RWPE2 (cell line): Measurements from ENCODE around the gene ACTL8.

ENCODE experiments used
- ATAC-seq: fragments of 200-7000 bp; cut with Tn5 transposase; 3 replicates; pipeline ENCODE4 v1.9.1; 2021; ENCODE audit warnings: low read depth
- DNase-seq: peaks from one replicate; pipeline ENCODE4 v3.0.0-alpha.2; 2020; ENCODE audit warnings: low spot score
- H3K27ac ChIP-seq: fragments of 450-650 bp; 2 replicates; pipeline ENCODE4 v1.5.1; 2017; ENCODE audit warnings: mild to moderate bottlenecking; ENCODE audit not compliant: poor library complexity, severe bottlenecking
- H3K27me3 ChIP-seq: fragments of 250-450 bp; sonication (Bioruptor Pico); 2 replicates; pipeline ENCODE4 v1.5.1; 2021; ENCODE audit warnings: mild to moderate bottlenecking, moderate library complexity; ENCODE audit not compliant: insufficient read depth, poor library complexity, severe bottlenecking
- H3K36me3 ChIP-seq: fragments of 250-450 bp; sonication (Bioruptor Pico); 2 replicates; pipeline ENCODE4 v1.5.1; 2020; ENCODE audit warnings: low read depth, mild to moderate bottlenecking, moderate library complexity
- H3K4me1 ChIP-seq: fragments of 250-450 bp; sonication (Bioruptor Pico); 2 replicates; pipeline ENCODE4 v1.5.1; 2021; ENCODE audit warnings: mild to moderate bottlenecking, moderate library complexity; ENCODE audit not compliant: insufficient read depth, poor library complexity, severe bottlenecking
- H3K4me3 ChIP-seq: fragments of 250-450 bp; sonication (Bioruptor Pico); 2 replicates; pipeline ENCODE4 v1.5.1; 2021; ENCODE audit warnings: mild to moderate bottlenecking, moderate library complexity; ENCODE audit not compliant: severe bottlenecking
- H3K9me3 ChIP-seq: fragments of 250-450 bp; sonication (Bioruptor Pico); 2 replicates; pipeline ENCODE4 v1.5.1; 2021; ENCODE audit warnings: mild to moderate bottlenecking, moderate library complexity; ENCODE audit not compliant: severe bottlenecking
- CTCF ChIP-seq: fragments of 450-650 bp; IDR thresholded peaks from one replicate; pipeline ENCODE4 v1.5.1; 2017; ENCODE audit warnings: mild to moderate bottlenecking, moderate library complexity; ENCODE audit not compliant: poor library complexity, severe bottlenecking

Gene ACTL8

GRCh38 chr1:17776426-17776825, 21.3 kb downstream of the ACTL8 start:
- Histone ChIP-seq H3K4me1 (no peaks in the 10 kb centered on the region), H3K27me3 (no peaks in the 10 kb centered on the region), H3K36me3 (no peaks in the 10 kb centered on the region), H3K4me3 (no peak overlapping the region), H3K27ac (no peak overlapping the region), H3K9me3 (no peaks in the 10 kb centered on the region)
- ATAC-seq = no peak
- no peak for DNase-seq
- TF ChIP-seq CTCF = no peak

- H3K4me3 ChIP-seq = no peak overlapping the region
- DNase-seq = no peak
- H3K27me3 ChIP-seq = no peaks in the 10 kb centered on the region
- no peak for TF ChIP-seq CTCF
- no peaks in the 10 kb centered on the region for H3K36me3 ChIP-seq
- no peak for ATAC-seq
- no peaks in the 10 kb centered on the region for H3K9me3 ChIP-seq
- no peak overlapping the region for H3K27ac ChIP-seq
- no peaks in the 10 kb centered on the region for H3K4me1 ChIP-seq
These were observed 22.2 kb downstream of the ACTL8 start for GRCh38 chr1:17777330-17777729.

DNA sequence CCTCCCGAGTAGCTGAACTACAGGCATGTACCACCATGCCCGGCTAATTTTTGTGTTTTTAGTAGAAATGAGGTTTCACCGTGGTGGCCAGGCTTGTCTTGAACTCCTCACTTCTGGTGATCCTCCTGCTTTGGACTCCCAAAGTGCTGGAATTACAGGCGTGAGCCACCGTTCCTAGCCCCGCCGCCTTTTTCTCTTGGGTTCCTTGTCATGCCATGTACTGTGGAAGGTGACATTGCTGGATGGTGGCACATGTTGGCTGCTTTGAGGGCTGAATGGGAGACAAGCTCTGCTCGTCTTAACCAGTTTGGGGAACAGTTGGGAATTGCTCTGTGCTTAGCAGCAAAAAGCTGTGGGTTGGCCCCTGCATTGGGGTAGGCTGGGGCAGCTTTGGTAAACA, 22.7 kb downstream of the ACTL8 start:
- no peak for DNase-seq
- TF ChIP-seq CTCF = no peak
- H3K36me3 ChIP-seq = no peaks in the 10 kb centered on the region
- H3K4me3 ChIP-seq = no peak overlapping the region
- H3K27me3 ChIP-seq = no peaks in the 10 kb centered on the region
- no peaks in the 10 kb centered on the region for H3K4me1 ChIP-seq
- no peak overlapping the region for H3K27ac ChIP-seq
- H3K9me3 ChIP-seq = no peaks in the 10 kb centered on the region
- no peak for ATAC-seq

- ATAC-seq (no peak), DNase-seq (no peak)
- Histone ChIP-seq H3K9me3 (no peaks in the 10 kb centered on the region), H3K4me3 (no peak overlapping the region), H3K27me3 (no peaks in the 10 kb centered on the region), H3K4me1 (no peaks in the 10 kb centered on the region), H3K36me3 (no peaks in the 10 kb centered on the region), H3K27ac (no peak overlapping the region)
- no peak for TF ChIP-seq CTCF
These were observed 25.8 kb downstream of the ACTL8 start for GRCh38 chr1:17780916-17781315.

DNA sequence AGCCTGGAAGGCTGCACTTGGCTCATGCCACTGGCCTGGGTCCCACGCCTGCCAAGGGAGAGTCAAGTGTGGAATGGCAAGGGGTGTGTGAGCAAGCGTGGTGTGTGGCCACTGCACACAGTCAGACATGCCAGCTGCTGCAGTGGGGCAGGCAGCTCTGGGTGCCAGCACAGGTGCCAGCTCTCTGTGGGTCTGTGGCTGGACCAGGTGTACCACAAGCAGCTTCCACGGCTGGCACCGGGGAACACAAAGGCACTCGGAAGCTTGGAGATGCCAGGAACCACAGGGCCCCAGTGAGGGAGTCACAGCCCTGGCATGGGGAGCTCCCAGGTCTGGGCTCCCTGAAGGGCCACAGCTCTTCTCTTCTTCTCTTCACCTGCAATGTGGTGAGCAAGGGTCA, 34.8 kb downstream of the ACTL8 start:
- no peak overlapping the region for H3K27ac ChIP-seq
- no peaks in the 10 kb centered on the region for H3K36me3 ChIP-seq
- TF ChIP-seq CTCF = no peak
- ATAC-seq (no peak), DNase-seq (no peak)
- no peaks in the 10 kb centered on the region for H3K27me3 ChIP-seq
- no peaks in the 10 kb centered on the region for H3K4me1 ChIP-seq
- no peak overlapping the region for H3K4me3 ChIP-seq
- no peaks in the 10 kb centered on the region for H3K9me3 ChIP-seq
